Measurements from ENCODE around the gene ECSCR.
"Not testable (repeated sequence)": the region's sequence is repeated elsewhere in the genome, so short reads cannot be mapped to it uniquely, and the experiment has no call there.

The ECSCR gene

GRCh38 chr5:139446956-139447779, 15.4 kb downstream of the ECSCR start:
- peak; percentile 83 for DNase-seq (ENCODE audit: low read depth)

DNA sequence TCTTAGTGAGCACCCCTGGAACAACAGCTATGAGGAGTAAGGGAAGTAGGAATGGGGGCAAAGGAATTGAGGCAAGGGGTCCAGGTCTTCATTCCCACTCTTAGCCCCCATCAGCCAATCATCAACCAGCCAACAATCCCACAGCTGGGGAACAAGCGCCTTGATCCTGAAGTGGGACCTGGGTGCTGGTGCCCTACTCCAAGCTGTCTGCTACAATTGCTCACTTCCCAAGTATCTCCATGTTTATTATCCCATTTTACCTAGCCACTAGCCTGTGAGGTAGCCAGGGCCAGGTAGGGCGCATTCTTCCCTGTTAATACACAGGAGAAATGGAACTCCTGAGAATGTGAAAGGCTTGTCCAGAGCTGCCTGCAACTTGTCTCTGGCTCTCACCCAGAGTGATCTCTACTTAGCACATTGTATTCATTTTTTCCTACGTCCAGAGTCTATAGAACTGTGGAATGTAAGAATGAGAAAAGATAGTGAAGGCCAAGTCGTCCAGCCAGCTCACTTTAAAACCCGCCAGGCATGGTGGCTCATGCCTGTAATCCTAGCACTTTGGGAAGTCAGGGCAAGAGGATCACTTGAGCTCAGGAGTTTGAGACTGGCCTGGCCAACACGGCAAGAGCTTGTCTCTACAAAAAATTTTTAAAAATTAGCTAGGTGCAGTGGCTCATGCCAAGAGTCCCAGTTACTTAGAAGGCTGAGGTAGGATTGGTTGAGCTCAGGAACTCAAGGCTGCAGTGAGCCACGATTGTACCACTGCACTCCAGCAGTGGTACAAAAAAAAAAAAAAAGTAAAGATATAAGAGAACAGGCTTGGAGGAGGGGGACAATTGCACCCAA, 17.0 kb downstream of the ECSCR start:
- no peak for DNase-seq (ENCODE audit: low read depth)

DNA sequence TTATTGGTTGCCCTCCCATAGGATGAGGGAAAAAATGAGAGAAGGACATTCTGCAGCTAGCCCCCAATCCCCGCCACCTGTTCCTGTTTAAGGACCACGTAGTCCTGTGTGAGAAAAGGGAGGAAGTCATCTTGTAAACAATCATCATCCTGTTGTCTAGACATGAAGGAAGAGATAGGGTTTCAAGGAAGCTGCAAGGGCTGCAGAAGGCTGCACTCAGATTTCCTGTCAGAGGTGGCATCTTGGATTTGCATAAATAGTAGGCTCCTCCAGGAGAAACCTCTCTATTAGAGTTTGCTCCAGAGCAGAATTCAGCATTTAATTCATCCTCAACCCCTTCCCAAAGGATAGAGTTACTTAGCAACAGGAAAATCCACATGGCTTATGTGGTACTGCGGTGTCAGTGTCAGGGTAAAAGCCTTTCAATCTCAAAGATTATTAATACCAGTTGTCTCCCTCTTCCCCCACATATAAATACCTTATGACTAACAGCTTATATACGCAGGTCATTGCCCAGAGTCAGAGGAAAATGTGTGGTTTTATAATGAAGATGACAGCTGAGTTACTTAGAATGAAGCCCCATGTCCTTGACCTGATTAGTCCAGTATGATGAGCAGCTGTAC, 18.6 kb downstream of the ECSCR start:
- peak; percentile 47 for DNase-seq (ENCODE audit: low read depth)

GRCh38 chr5:139440416-139440815, 22.1 kb downstream of the ECSCR start:
- not testable (repeated sequence) for DNase-seq (ENCODE audit: low read depth)

- DNase-seq (ENCODE audit: low read depth), result peak; percentile 86
Measured at GRCh38 chr5:139439013-139439903, 23.3 kb downstream of the ECSCR start, which contains the start of gene DNAJC18. Gene DNAJC18, minus strand, starts transcription at chr5:139439525. Its CDS starts 80 bp downstream, at chr5:139439445.

DNA sequence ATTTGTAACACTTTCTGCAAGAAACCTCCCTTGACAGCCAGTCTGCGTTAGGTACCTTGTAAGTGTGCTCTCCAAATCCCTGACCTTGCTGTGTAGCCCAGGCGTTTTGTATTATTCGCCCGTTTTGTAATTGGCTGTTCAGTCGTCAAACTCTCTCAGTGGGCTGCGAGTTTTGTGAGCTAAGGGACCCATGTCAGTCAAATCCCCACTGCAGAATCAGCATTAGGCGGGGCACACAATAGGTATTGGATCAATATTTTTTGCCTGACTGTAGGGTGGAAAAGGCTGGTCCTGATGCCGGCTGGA, 23.9 kb downstream of the ECSCR start:
- no peak for DNase-seq (ENCODE audit: low read depth)

- DNase-seq (ENCODE audit: low read depth), result no peak
Measured at GRCh38 chr5:139435676-139436075, 26.9 kb downstream of the ECSCR start.

DNA sequence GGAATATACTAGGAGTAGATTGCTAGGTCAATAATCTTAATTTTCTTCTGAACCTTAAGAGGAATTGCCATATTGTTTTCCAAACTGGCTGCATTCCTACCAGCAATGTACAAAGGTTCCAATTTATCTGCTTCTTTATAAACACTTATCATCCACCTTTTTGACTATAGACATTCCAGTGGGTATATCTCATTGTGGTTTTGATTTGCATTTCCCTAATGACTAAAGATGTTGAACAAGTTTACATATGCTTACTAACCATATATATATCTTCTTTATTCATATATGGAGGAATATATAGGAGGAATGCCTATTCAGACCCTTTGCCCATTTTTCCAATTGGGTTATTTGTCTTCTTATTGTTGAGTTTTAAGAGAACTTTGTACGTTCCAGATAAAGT, 30.8 kb downstream of the ECSCR start:
- no peak for DNase-seq (ENCODE audit: low read depth)

DNA sequence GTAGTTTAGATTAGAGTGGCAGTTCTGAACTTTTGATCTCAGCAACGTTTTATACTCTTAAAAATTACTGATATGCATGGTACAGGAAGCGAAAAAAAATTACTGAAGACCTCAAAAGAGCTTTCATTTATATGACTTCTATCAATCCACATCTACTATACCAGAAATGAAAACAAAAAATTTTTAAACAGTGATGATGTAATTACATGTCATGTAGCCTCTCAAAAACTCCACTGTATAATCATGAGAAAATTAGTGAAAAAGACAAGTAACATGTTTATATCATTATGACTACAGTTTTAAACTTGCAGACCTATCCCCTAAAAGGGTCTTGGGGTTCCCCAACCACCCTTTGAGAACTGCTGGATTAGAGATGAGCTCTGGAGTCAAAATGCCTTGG, 32.5 kb downstream of the ECSCR start:
- no peak for DNase-seq (ENCODE audit: low read depth)

DNA sequence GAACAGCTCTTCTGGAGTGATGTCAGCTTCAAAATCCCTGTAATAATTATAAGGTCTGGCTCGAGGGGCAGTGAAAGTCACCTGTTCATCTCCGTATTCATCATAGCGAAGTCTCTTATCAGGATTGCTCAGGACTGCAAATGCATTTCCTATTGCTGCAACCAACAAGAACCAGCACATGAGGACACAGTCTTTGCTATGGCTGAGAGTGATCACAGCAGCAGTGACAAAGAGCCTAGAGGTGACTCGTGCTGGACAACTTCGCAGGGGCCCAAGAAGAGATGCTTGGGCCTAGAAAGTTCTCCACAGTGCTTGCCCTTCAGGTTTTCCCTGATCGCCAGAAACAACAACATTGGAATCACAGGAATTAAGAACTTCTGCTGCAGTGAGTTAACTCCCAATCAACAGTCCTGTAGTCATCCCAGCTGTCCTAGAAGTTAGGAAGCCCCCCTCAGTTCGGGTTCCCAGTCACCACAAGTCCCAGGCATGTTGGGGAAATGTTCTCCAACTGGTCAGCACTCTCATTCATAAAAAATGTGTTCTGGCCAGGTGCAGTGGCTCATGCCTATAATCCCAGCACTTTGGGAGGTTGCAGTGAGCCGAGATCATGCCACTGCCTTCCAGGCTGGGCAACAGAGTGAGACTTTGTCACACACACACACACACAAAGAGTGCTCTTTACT, 36.2 kb downstream of the ECSCR start:
- no peak for DNase-seq (ENCODE audit: low read depth)

GRCh38 chr5:139425497-139425896, 37.0 kb downstream of the ECSCR start:
- DNase-seq (ENCODE audit: low read depth), result no peak

- DNase-seq (ENCODE audit: low read depth), result peak; percentile 59
Measured at GRCh38 chr5:139422307-139422893, 40.1 kb downstream of the ECSCR start.

- DNase-seq (ENCODE audit: low read depth), result no peak
Measured at GRCh38 chr5:139419226-139420192, 43.0 kb downstream of the ECSCR start.

GRCh38 chr5:139418793-139419192, 43.8 kb downstream of the ECSCR start:
- no peak for DNase-seq (ENCODE audit: low read depth)

DNA sequence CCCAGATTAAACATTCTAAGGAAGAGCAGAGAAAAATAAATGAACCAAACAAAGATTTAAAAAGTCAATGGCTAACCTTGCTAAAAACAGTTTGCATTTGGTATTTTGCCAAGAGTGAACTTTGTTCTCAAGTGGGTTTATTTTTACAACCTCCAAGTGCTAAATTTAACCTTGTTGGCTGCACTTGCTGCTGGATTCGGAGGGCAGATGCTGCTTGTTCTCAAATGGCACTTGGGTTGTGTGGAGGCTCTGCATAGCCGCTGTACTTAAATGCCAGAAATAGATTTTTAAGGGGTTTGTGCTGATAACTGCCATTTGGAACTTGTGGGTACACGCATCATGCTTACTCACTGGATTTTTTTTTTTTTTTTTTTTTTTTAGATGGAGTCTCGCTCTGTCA, 45.3 kb downstream of the ECSCR start:
- no peak for DNase-seq (ENCODE audit: low read depth)

GRCh38 chr5:139416651-139417050, 45.9 kb downstream of the ECSCR start:
- DNase-seq (ENCODE audit: low read depth), result no peak

- DNase-seq (ENCODE audit: low read depth), result no peak
Measured at GRCh38 chr5:139415869-139416268, 46.7 kb downstream of the ECSCR start.

DNA sequence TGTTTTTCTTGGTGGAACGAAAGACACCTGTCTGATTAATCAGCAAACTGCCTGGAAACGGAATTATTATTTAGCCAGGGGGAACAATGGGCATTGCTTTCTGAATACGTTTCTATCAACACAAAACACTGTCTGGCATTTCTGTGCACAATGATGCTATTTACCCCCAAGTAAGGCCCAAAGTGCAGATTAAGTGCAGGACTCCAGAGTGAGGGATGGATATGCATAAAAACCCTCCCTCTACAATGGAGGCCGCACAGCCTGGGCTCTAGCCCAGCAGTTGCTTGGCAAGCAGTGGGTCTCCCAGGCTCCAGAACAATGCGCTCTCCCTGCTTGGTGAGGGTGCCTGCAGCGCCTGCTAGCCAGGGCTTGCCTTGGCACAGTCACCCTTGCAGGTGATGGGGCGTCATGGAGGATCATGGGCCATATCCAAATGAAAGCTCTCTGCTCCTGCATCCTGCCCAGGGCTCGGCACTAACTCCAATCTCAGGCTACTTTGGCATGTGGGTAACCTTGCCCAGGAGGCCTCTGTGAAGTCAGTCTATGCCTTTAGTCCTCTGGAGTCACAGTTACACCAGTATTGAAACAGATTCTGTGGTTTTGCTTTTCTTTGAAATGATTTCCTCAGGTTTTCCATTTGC, 47.2 kb downstream of the ECSCR start:
- DNase-seq (ENCODE audit: low read depth), result no peak

DNA sequence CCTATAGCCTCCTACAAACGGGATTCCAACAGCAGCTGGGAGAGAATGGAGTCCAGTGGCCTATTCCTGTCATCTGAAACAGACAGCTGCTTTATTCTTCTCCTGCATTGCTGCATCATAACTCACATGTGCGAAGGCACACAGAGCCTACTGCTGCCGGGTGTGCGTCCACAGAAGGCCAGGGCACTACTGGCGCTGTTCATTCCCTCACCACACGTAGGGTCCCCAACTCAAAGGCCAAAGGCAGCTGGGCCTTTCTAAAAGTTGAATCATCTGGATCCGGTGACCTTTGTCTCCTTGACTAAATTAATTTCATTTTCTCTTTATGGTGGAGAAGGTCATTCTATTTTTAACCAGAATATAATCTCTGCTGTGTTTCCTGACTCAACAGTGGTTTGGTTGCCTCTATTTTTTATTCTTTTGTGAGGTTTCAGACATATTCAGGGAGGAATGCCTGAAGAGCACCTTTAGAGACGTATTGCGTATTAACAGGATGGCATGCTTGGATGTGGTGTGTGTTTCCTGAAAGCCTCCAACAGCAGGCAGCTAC, 47.9 kb downstream of the ECSCR start:
- DNase-seq (ENCODE audit: low read depth), result no peak

Measured in stromal cell of bone marrow (primary cell).